RWPE1 (cell line): ENCODE measurements around the gene TRPC4.
A peak's percentile ranks its signal among the peaks of the same experiment; 100 is the strongest.

Experiments
- CTCF ChIA-PET: fragments of 350-600 bp; sonication (Branson Sonifier 250); formaldehyde crosslinking; extraction: SDS; loops from one replicate; lab custom pipeline; 2021; lab: Yijun Ruan, JAX
- POLR2A ChIA-PET: fragments of 400-600 bp; formaldehyde crosslinking; extraction: SDS; loops from one replicate; lab custom pipeline; 2020; ENCODE audit warnings: antibody characterized with exemption; ENCODE audit not compliant: low non-redundant PET; lab: Yijun Ruan, JAX
- DNase-seq: peaks from one replicate; pipeline ENCODE4 v3.0.0; 2012; ENCODE audit warnings: low spot score
- H3K27ac ChIP-seq: fragments of 450-650 bp; 2 replicates; pipeline ENCODE4 v1.5.1; 2017
- CTCF ChIP-seq: fragments of 450-650 bp; conservative IDR thresholded peaks from 2 replicates; pipeline ENCODE4 v1.5.1; 2017; ENCODE audit warnings: low read depth, mild to moderate bottlenecking

TRPC4 gene

GRCh38 chr13:37753776-37754175, 115.8 kb downstream of the TRPC4 start:
- ChIA-PET POLR2A (no interaction called here), CTCF (interaction anchor here (1.3 kb wide), 1 partner anchor 828 kb away, joined by 3 read pairs; no protein-coding TSS in a partner anchor)
- no peak for TF ChIP-seq CTCF

DNA sequence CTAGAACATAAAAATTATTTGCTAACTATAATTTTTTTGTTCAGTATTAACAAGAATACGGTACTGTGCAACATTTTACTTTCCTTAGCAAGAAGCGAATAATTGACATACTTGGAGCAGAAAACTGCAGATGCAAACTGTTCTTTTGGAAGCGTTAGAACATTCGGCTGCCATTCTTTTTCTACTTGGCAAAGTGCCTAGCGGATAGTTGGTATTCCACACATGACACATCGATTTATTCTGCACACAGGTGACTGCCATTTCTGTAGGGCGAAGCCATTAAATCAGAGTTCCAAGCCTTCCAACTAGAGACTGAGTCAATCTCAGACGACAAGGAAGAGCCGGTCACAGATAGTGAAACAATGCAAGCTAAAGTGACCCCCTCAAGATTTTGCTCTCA, 117.4 kb downstream of the TRPC4 start:
- ChIA-PET POLR2A (no interaction called here), CTCF (interaction anchor here (0.7 kb wide), 1 partner anchor 812 kb away, joined by 3 read pairs; no protein-coding TSS in a partner anchor)
- H3K27ac ChIP-seq, result no peak overlapping the region
- no peak for TF ChIP-seq CTCF
- DNase-seq, result no peak

More at GRCh38 chr13:37753776-37754175, 115.8 kb downstream of the TRPC4 start:
- H3K27ac ChIP-seq, result no peak overlapping the region
- no peak for DNase-seq

DNA sequence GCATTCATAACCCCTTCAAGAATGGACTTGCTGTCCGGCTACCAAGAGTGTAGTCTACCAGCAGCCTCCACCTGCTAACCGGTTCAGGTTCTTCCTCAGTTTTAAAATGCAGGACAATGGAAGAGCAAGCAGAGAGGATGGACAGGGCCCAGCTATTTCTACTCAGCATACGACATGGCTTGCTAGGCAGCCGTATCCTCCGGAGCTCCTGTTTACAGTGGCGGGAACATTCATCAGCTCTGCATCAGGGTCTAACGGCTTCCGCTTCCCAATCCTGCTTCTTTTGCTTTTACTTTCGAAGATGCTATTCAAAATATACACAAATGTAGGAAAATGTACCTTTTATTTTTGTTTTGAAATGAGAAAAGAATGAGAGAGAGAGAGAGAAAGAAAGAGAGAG, 118.5 kb downstream of the TRPC4 start:
- CTCF ChIA-PET, result interaction anchor here (0.6 to 0.7 kb wide), 2 partner anchors 119 to 1772 kb away, joined by 3 read pairs; no protein-coding TSS in a partner anchor
- TF ChIP-seq CTCF, result no peak
- no peak for DNase-seq
- H3K27ac ChIP-seq, result no peak overlapping the region
- POLR2A ChIA-PET, result no interaction called here

GRCh38 chr13:37748913-37749312, 120.7 kb downstream of the TRPC4 start:
- TF ChIP-seq CTCF, result no peak
- ChIA-PET CTCF (no interaction called here), POLR2A (interaction anchor here (0.6 kb wide), 1 partner anchor 1118 kb away, joined by 3 read pairs; no protein-coding TSS in a partner anchor)
- no peak overlapping the region for H3K27ac ChIP-seq
- no peak for DNase-seq

GRCh38 chr13:37747071-37747612, 122.4 kb downstream of the TRPC4 start:
- peak; percentile 30 for DNase-seq
- no peak overlapping the region for H3K27ac ChIP-seq
- no peak for TF ChIP-seq CTCF

GRCh38 chr13:37741536-37741935, 128.0 kb downstream of the TRPC4 start:
- H3K27ac ChIP-seq, result no peak overlapping the region
- no peak for DNase-seq
- ChIA-PET CTCF (no interaction called here), POLR2A (no interaction called here)
- no peak for TF ChIP-seq CTCF

More at GRCh38 chr13:37747071-37747612, 122.4 kb downstream of the TRPC4 start:
- CTCF ChIA-PET, result no interaction called here
- POLR2A ChIA-PET, result no interaction called here
